Measurements from ENCODE around the gene TET3.

DNA sequence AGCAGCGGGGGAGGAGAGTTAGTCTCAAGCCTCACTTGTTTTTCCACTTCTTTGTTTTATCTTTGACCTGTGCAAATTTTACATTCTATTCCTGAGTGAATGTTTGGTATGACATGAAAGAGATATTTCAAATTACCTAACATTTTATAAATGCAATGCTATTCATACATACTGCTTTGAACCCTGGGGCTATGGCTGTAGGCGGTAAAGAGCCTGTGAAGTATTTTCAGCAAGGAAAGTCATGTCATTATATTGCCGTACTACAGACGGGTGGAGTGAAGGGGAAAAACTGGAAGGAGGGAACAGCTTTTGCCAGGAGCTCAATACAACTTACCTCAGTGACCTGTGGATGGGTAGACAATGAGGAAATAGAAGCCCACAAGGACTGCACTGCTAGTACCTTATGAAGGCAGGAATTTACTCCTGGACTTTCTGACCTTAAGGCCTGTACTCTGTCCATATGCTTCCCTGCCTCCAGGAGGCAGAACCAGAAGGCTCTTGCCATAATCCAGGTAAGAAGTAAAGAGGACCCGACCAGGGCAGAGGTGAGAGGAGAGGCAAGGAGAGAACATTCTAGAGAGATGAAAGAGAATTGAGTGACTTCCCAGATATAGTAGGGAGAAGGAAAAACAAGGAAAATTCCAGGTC, 28.4 kb upstream of the TET3 start:
- TF ChIP-seq, protein P1, sequence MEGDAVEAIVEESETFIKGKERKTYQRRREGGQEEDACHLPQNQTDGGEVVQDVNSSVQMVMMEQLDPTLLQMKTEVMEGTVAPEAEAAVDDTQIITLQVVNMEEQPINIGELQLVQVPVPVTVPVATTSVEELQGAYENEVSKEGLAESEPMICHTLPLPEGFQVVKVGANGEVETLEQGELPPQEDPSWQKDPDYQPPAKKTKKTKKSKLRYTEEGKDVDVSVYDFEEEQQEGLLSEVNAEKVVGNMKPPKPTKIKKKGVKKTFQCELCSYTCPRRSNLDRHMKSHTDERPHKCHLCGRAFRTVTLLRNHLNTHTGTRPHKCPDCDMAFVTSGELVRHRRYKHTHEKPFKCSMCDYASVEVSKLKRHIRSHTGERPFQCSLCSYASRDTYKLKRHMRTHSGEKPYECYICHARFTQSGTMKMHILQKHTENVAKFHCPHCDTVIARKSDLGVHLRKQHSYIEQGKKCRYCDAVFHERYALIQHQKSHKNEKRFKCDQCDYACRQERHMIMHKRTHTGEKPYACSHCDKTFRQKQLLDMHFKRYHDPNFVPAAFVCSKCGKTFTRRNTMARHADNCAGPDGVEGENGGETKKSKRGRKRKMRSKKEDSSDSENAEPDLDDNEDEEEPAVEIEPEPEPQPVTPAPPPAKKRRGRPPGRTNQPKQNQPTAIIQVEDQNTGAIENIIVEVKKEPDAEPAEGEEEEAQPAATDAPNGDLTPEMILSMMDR (IDR thresholded peaks at IDR 0.05): no peak
- TF ChIP-seq RAD21 (IDR thresholded peaks at IDR 0.05; ENCODE audit: low read length): no peak
- no peak for TF ChIP-seq GABPA (IDR thresholded peaks at IDR 0.05; ENCODE audit: low read depth)
- TF ChIP-seq REST (IDR thresholded peaks at IDR 0.05; ENCODE audit: low read depth, low read length): no peak
- no peak for TF ChIP-seq ELF1 (IDR thresholded peaks at IDR 0.05)
